ENCODE results near the gene GINS2. TPM values are rescaled to one million over a fixed set of nuclear protein-coding genes. Genes with fewer than 3 reads are reported as not detected.

Gene GINS2
- total RNA-seq, 1 experiment from 2014 or later, result 12.0 TPM

- TF ChIP-seq, protein P1, sequence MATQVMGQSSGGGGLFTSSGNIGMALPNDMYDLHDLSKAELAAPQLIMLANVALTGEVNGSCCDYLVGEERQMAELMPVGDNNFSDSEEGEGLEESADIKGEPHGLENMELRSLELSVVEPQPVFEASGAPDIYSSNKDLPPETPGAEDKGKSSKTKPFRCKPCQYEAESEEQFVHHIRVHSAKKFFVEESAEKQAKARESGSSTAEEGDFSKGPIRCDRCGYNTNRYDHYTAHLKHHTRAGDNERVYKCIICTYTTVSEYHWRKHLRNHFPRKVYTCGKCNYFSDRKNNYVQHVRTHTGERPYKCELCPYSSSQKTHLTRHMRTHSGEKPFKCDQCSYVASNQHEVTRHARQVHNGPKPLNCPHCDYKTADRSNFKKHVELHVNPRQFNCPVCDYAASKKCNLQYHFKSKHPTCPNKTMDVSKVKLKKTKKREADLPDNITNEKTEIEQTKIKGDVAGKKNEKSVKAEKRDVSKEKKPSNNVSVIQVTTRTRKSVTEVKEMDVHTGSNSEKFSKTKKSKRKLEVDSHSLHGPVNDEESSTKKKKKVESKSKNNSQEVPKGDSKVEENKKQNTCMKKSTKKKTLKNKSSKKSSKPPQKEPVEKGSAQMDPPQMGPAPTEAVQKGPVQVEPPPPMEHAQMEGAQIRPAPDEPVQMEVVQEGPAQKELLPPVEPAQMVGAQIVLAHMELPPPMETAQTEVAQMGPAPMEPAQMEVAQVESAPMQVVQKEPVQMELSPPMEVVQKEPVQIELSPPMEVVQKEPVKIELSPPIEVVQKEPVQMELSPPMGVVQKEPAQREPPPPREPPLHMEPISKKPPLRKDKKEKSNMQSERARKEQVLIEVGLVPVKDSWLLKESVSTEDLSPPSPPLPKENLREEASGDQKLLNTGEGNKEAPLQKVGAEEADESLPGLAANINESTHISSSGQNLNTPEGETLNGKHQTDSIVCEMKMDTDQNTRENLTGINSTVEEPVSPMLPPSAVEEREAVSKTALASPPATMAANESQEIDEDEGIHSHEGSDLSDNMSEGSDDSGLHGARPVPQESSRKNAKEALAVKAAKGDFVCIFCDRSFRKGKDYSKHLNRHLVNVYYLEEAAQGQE (IDR thresholded peaks at IDR 0.05; ENCODE audit: insufficient read depth in 1 of 2, low read depth in 2 of 2, low read length in 1 of 2), result no peak
- TF ChIP-seq TCF7L2 (IDR thresholded peaks at IDR 0.05; ENCODE audit: low read depth, low read length), result no peak
- H3K4me1 ChIP-seq (ENCODE audit: control insufficient read depth, insufficient read depth, low read length), result peaks cover 33% of the 10 kb centered on the region
- H3K4me3 ChIP-seq (ENCODE audit: low read depth in 2 of 2, low read length in 2 of 2), result no peak overlapping the region
- H3K9me3 ChIP-seq (ENCODE audit: control insufficient read depth, insufficient read depth, low read depth, low read length), result no peaks in the 10 kb centered on the region
- POLR2A ChIA-PET, result no interaction called here
- no peaks in the 10 kb centered on the region for H3K27me3 ChIP-seq (ENCODE audit: control insufficient read depth, insufficient read depth, low read length)
- no peak for ATAC-seq
- intact Hi-C loops (cut with micrococcal nuclease; ENCODE audit: unreplicated experiment), result no loop called here
- BruUV-seq (replicated peaks), result no TSS peak
- in situ Hi-C loops (cut with HindIII; ENCODE audit: low pct_unique_long_range_greater_than_20kb, low sequenced_read_pairs), result no loop called here
- no peak overlapping the region for H3K27ac ChIP-seq (ENCODE audit: low read length)
- CTCF ChIA-PET, result no interaction called here
- no peaks in the 10 kb centered on the region for H3K36me3 ChIP-seq (ENCODE audit: control insufficient read depth, insufficient read depth, low read length)
- DNase-seq (ENCODE audit: low read depth, low spot score), result no peak
Measured at GRCh38 chr16:85642762-85643358, 45.9 kb downstream of the GINS2 start.

GRCh38 chr16:85641776-85642176, 47.0 kb downstream of the GINS2 start:
- peaks cover 44% of the 10 kb centered on the region for H3K4me1 ChIP-seq (ENCODE audit: control insufficient read depth, insufficient read depth, low read length)
- no TSS peak for BruUV-seq (replicated peaks)
- no peak for DNase-seq (ENCODE audit: low read depth, low spot score)
- intact Hi-C loops (cut with micrococcal nuclease; ENCODE audit: unreplicated experiment), result no loop called here
- ATAC-seq, result 0 out of 2 replicates have a peak, but pooled peaks have one; percentile 9
- no peak overlapping the region for H3K4me3 ChIP-seq (ENCODE audit: low read depth in 2 of 2, low read length in 2 of 2)
- ChIA-PET CTCF (no interaction called here), POLR2A (no interaction called here)
- TF ChIP-seq, protein P1 (IDR thresholded peaks at IDR 0.05; ENCODE audit: insufficient read depth in 1 of 2, low read depth in 2 of 2, low read length in 1 of 2), result no peak
- TF ChIP-seq POLR2AphosphoS5 (IDR thresholded peaks at IDR 0.05; ENCODE audit: low read depth, low read length) (no peak), CTCF (IDR thresholded peaks at IDR 0.05) (no peak), SIN3A (IDR thresholded peaks at IDR 0.05; ENCODE audit: borderline replicate concordance, insufficient read depth, low read depth, low read length) (no peak), TCF7L2 (IDR thresholded peaks at IDR 0.05; ENCODE audit: low read depth, low read length) (no peak)
- in situ Hi-C loops (cut with HindIII; ENCODE audit: low pct_unique_long_range_greater_than_20kb, low sequenced_read_pairs), result no loop called here
- no peak overlapping the region for H3K27ac ChIP-seq (ENCODE audit: low read length)
- H3K27me3 ChIP-seq (ENCODE audit: control insufficient read depth, insufficient read depth, low read length), result no peaks in the 10 kb centered on the region
- no peaks in the 10 kb centered on the region; the same call in 1 of the 2 replicates for H3K36me3 ChIP-seq (ENCODE audit: control insufficient read depth, insufficient read depth, low read length)
- no peaks in the 10 kb centered on the region for H3K9me3 ChIP-seq (ENCODE audit: control insufficient read depth, insufficient read depth, low read depth, low read length)
